Colonic mucosa (tissue), 4 donors: Measurements from ENCODE around the gene SRRM5. TPM values are rescaled to one million over a fixed set of nuclear protein-coding genes. Genes with fewer than 3 reads are reported as not detected.

Experiments
- DNase-seq: peaks from one replicate; pipeline ENCODE4 v3.0.0-alpha.2; 2020
- H3K27ac ChIP-seq: fragments of 200-600 bp; one replicate; pipeline ENCODE4 v1.8.0; 2021
- H3K27me3 ChIP-seq: fragments of 200-600 bp; one replicate; pipeline ENCODE4 v1.8.0; 2021
- H3K36me3 ChIP-seq: fragments of 200-600 bp; one replicate; pipeline ENCODE4 v1.8.0; 2021
- H3K4me1 ChIP-seq: fragments of 200-600 bp; one replicate; pipeline ENCODE4 v1.8.0; 2021; ENCODE audit warnings: mild to moderate bottlenecking
- H3K4me3 ChIP-seq: fragments of 200-600 bp; one replicate; pipeline ENCODE4 v1.8.0; 2021
- H3K9ac ChIP-seq, 2 donors: one replicate each; pipeline ENCODE4 v1.7.0; 2013; ENCODE audit warnings: control low read depth in 2 of 2, low read depth in 2 of 2, low read length in 2 of 2
- H3K9me3 ChIP-seq: fragments of 200-600 bp; one replicate; pipeline ENCODE4 v1.8.0; 2021
- intact Hi-C: fragments of 100-400 bp; cut with DNase I; formaldehyde crosslinking; loops from one replicate; pipeline ENCODE4 v1.14.1; 2022
- total RNA-seq, 2 donors: library from RNA; stranded (reverse); fragmentation: NEBNext Ultra II Directional in 1 of 2; extraction: Animal tissue kit (Norgen Biotek cat#: 25700) in 1 of 2; gene quantifications; one replicate each; pipeline ENCODE4 v1.2.1, GENCODE V29; 2021
- TF ChIP-seq, protein P1 (sequence below): fragments of 200-600 bp; IDR thresholded peaks from one replicate; pipeline ENCODE4 v1.8.0; 2022; ENCODE audit warnings: antibody characterized with exemption, mild to moderate bottlenecking
- donor health status: healthy.
- donor health status: DM: no; HTN: no; CAD: no.
- donor health status: DM: no; HTN: no; CAD: no.

Gene SRRM5
- total RNA-seq, 2 donors from 2014 or later: 0.42 to 0.57 TPM

DNA sequence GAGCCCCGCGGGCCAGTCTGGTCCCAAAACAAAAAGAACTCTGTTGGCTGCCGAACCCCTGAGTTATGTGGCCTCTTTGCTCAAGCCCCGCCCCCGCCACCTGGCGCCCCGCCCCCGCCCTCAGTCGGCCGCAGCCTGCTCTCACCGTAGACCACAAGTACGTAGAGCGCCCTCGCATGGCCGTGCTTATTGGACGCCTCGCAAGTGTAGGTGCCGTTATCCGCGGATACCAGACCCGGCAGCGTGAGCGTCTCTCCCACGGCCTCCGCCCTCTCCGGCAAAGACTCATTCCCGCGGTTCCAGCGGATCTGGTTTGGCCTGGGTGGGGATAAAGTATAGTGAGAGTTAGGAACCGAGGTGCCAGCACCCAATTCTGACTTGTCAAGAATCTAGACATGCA, 13.0 kb downstream of the SRRM5 start:
- H3K27ac ChIP-seq: no peak overlapping the region
- H3K9me3 ChIP-seq: no peaks in the 10 kb centered on the region
- no peak overlapping the region for H3K4me3 ChIP-seq
- H3K4me1 ChIP-seq: no peaks in the 10 kb centered on the region
- peak; percentile 85 for DNase-seq
- TF ChIP-seq, protein P1, sequence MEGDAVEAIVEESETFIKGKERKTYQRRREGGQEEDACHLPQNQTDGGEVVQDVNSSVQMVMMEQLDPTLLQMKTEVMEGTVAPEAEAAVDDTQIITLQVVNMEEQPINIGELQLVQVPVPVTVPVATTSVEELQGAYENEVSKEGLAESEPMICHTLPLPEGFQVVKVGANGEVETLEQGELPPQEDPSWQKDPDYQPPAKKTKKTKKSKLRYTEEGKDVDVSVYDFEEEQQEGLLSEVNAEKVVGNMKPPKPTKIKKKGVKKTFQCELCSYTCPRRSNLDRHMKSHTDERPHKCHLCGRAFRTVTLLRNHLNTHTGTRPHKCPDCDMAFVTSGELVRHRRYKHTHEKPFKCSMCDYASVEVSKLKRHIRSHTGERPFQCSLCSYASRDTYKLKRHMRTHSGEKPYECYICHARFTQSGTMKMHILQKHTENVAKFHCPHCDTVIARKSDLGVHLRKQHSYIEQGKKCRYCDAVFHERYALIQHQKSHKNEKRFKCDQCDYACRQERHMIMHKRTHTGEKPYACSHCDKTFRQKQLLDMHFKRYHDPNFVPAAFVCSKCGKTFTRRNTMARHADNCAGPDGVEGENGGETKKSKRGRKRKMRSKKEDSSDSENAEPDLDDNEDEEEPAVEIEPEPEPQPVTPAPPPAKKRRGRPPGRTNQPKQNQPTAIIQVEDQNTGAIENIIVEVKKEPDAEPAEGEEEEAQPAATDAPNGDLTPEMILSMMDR: peak; percentile 16
- no peaks in the 10 kb centered on the region for H3K36me3 ChIP-seq
- no peak overlapping the region for H3K9ac ChIP-seq
- intact Hi-C loops: no loop called here
- H3K27me3 ChIP-seq: no peaks in the 10 kb centered on the region

DNA sequence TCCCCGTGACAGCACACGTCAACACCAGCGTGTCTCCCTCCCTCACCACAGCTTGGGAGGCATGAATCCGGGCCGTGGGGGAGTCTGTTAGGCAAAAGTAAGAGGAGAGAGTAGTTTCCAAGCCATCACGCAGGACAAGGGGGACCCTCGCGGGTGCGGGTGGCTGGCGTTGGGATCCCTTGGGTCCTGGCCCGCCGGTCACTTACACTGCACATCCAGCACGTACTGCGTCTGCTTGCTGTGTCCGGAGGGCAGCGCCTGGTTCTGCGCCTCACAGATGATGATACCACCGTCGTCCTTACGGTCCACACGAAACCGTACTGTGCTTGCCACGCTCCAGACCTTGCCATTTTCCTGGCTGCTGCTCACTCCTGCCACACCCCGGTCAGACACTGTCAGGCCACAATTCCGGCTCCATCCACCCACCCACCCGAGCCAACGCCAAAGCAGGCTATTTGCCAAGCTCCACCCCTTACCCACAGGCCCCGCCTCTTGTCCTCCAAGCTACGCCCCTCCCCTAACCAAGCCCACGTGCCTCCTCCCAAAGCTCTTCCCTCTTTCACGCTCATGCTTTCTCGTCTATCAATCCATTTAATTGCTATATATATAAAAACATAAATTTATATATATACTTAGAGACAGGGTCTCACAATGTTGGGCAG, 14.2 kb downstream of the SRRM5 start:
- Histone ChIP-seq H3K9me3 (no peaks in the 10 kb centered on the region), H3K4me3 (no peak overlapping the region), H3K27ac (no peak overlapping the region), H3K36me3 (no peaks in the 10 kb centered on the region), H3K9ac (no peak overlapping the region), H3K4me1 (no peaks in the 10 kb centered on the region), H3K27me3 (no peaks in the 10 kb centered on the region)
- TF ChIP-seq, protein P1: no peak
- peak; percentile 35 for DNase-seq
- intact Hi-C loops: no loop called here

DNA sequence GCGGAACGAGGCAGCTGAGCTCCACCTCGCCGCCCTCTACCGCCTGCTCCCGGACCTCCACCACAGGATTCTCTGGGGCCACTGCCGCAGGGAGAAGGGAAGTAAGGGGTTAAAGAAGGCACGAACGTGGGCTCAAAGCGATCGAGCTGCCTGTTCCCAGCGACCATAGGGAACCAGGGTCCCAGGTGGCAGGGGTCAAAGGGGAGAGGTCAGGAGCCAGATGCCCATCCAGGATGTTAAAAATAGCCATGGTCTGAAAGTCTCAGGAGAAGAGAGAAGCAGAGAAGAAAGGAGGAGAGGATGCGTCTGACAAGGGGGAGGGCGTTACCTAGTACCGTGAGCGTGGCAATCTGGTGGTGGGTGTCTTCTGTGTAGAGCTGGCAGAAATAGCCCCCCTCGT, 14.9 kb downstream of the SRRM5 start:
- DNase-seq: no peak
- no peaks in the 10 kb centered on the region for H3K9me3 ChIP-seq
- H3K9ac ChIP-seq: no peak overlapping the region
- H3K36me3 ChIP-seq: no peaks in the 10 kb centered on the region
- H3K4me3 ChIP-seq: no peak overlapping the region
- no peaks in the 10 kb centered on the region for H3K4me1 ChIP-seq
- no peaks in the 10 kb centered on the region for H3K27me3 ChIP-seq
- no peak overlapping the region for H3K27ac ChIP-seq
- intact Hi-C loops: no loop called here
- TF ChIP-seq, protein P1: no peak

DNA sequence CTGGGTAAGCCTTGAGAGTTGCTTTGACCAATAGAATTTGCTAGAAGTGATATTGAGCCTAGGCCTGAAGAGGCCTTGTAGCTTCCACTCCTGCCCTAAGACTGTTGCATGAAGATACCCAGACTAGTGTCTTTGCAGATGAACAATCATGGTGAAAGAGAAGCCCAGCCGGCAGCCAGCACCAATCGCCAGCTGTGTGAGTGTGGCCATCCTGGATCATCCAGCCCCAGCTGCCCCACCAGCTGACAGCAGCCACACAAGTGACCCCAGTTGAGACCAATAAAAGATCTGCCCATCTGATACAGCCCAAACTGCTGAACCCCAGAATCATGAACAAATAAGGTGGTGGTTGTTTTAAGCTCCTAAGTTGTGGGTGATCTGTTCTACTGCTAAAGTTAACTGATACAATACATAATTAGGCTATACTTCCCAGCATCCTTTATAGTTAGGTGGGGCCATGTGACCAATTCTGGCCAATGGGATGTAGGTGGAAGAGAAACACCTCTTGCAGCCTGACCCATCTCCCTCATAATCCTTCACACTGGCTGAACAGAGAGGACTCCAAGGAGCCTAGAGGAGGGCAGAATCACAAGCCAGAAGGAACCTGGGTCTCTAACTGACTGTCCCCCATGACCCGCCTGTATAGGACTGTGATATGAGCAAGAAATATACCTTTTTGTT, 16.9 kb downstream of the SRRM5 start:
- H3K27me3 ChIP-seq: no peaks in the 10 kb centered on the region
- no peak for DNase-seq
- H3K9ac ChIP-seq: no peak overlapping the region
- intact Hi-C loops: no loop called here
- no peaks in the 10 kb centered on the region for H3K9me3 ChIP-seq
- no peaks in the 10 kb centered on the region for H3K4me1 ChIP-seq
- no peak overlapping the region for H3K27ac ChIP-seq
- H3K4me3 ChIP-seq: no peak overlapping the region
- H3K36me3 ChIP-seq: no peaks in the 10 kb centered on the region
- TF ChIP-seq, protein P1: no peak

DNA sequence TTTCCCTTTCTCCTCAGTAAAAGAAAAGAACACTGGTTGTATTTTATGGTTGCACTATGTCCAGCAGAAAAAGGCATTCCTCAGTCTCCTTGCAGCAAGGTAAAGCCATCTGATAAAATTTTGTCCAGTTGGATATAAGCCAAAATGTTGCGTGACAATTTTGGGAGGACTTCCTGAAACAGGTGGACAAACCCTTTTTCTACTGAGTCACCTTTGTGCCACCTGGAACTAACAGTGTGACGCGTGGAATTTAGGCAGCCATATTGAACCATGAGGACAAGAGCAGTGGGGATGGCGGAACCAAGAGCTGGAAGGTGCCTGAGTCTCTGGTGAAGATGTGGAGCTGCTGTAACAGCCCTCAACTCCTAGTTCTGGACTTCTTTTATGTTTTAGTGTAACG, 19.6 kb downstream of the SRRM5 start:
- H3K27me3 ChIP-seq: no peaks in the 10 kb centered on the region
- no peak overlapping the region for H3K9ac ChIP-seq
- intact Hi-C loops: no loop called here
- TF ChIP-seq, protein P1: no peak
- no peak overlapping the region for H3K4me3 ChIP-seq
- H3K4me1 ChIP-seq: no peaks in the 10 kb centered on the region
- H3K27ac ChIP-seq: no peak overlapping the region
- no peaks in the 10 kb centered on the region for H3K9me3 ChIP-seq
- no peaks in the 10 kb centered on the region for H3K36me3 ChIP-seq
- no peak for DNase-seq
